ENCODE measurements around the gene ZBTB5.
"Not testable (repeated sequence)": the region's sequence is repeated elsewhere in the genome, so short reads cannot be mapped to it uniquely, and the experiment has no call there.

Gene ZBTB5

DNA sequence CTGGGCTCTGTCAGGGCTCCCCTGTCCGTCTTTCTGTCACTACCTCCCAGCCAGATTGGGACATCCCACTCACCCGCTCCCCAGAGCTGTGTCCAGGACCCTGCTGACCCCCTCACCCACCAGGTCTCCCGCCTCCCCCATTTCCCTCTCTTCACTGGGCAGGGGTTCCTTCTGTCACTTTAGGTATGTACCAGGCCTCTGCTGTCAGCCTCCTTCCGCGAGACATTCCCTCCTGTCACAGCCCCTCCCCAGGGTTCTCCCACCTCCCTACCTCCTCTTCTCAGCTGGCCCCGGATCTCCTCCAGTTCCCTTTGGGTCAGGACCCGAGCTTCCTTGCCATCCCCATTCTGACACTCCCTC is 21.0 kb upstream of the ZBTB5 start:
- no peak for DNase-seq

DNA sequence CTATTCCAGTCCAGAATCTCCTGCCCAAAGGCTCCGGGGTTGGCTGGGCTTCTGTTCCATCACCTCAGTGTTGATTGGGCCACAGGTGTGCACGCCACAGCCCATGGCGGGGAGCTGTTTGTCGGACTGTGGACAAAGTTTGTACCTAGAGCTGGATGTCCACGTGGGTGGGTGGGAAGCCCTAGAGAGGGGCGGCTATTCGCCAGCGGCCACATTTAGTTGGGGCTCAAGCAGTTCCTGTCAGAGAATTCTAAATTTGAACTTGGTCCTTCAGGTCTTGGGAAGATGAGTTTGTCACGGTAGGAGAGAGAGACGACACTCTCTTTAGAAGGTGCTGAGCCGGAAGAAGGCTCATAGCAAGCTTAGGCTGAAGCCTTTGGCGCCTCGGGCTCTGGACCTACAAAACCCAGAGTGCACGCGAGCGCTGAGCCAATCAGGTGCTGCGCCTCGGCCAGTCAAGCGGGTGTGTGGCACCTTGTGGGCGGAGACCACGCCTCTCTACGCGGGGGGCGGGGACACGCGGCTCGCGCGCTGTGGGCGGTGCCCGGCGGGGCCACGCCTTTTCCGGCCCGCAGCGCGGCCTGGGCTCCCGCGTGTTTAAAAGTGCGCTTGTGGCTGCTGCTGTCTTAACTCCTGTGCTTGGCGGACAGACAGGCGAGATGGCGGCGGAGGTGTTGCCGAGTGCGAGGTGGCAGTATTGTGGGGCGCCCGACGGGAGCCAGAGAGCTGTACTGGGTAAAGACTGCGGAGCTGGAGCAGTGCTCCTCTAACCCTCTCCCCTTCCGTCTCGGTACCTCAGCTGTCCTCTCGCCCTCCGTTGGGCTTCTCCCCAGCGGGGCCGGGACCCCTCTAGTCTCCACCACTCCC is 20.4 kb upstream of the ZBTB5 start, which contains the start of gene POLR1E:
Gene POLR1E, plus strand, starts transcription at position 560 of the 867 bp plus-strand sequence. Its CDS starts 100 bp downstream, at position 660.
- peak; percentile 35 for DNase-seq

DNA sequence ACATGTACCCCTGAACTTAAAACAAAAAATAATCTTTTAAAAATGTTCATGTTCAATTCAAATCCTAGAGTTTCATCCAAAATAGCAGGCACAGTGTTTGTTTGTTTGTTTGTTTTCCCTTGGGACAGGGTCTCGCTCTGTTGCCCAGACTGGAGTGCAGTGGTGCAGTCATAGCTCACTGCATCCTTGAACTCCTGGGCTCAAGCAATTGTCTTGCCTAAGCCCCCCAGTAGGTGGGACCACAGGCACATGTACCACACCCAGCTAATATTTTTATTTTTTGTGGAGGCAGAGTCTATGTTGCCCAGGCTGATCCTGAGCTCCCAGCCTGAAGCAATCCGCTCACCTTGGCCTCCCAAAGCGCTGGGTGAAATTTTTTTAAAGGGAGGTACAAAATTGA is 15.5 kb upstream of the ZBTB5 start:
- DNase-seq = no peak

GRCh38 chr9:37477987-37478619 is 12.9 kb upstream of the ZBTB5 start:
- DNase-seq = not testable (repeated sequence)

GRCh38 chr9:37477443-37477842 is 12.2 kb upstream of the ZBTB5 start:
- not testable (repeated sequence) for DNase-seq

DNA sequence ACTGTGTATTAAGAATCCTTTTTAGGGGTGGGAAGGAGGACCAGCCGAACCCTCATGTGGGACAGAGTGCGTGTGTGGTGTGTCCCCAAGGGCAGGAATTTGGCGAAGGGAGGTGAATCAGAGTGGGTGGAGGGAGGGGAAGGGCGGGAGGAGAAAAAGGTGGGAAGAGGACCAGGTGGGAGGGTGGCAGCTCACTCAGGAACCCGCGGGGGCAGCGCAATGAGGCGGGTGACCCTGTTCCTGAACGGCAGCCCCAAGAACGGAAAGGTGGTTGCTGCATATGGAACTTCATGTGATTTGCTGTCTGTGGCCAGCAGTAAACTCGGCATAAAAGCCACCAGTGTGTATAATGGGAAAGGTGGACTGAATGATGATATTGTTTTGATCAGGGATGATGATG is 11.7 kb upstream of the ZBTB5 start:
- no peak for DNase-seq

DNA sequence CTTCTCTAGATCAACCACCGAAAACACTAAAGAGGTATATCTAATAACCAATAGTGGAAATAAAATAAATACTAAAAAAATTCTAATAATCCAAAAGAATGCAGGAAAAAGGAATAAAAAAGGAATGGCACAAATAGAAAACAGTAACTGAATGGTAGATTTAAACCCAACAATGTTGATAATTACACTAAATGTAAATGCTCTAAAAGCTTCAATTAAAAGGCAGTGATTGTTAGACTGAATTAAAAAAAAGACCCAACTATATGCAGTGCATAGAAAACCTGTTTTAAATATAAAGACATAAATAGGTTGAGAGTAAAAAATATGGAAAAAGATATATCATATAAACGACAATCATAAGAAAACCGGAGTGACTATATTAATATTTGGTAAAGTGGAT is 9.2 kb upstream of the ZBTB5 start:
- DNase-seq = no peak

- not testable (repeated sequence) for DNase-seq
Measured at GRCh38 chr9:37473982-37474381, 8.7 kb upstream of the ZBTB5 start.

DNA sequence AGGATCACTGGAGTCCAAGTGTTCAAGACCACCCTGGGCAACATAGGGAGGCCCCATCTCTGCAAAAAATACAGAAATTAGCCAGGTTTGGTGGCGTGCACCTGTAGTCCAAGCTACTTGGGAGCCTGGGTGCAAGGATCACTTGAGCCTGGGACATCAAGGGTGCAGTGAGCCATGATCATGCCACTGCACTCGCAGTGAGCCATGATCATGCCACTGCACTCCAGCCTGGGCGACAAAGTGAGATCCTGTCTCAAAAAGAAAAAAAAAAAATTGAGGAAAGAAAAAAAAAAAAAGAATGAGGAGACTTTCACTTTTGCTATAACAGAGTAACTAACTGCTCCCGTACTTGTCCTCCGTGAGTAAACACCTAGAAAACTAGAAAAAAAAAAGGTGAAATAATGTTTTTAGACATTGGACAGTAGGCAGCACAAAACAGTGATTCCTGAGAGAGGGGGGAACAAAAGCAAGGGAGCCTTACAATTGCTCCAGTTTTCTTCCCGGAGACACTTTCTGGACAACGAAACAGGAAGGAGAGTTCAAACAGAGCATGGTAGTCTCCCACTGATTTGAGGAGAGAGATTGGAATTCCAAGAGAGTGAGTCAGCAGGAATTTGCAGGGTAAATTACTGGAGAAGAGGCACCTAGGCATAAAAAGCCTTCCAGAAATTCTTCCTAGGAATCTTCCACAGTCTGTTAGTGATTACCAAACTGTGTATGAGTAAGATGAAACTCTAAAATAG is 6.9 kb upstream of the ZBTB5 start:
- no peak for DNase-seq

GRCh38 chr9:37468620-37469019 is 3.4 kb upstream of the ZBTB5 start:
- no peak for DNase-seq

DNA sequence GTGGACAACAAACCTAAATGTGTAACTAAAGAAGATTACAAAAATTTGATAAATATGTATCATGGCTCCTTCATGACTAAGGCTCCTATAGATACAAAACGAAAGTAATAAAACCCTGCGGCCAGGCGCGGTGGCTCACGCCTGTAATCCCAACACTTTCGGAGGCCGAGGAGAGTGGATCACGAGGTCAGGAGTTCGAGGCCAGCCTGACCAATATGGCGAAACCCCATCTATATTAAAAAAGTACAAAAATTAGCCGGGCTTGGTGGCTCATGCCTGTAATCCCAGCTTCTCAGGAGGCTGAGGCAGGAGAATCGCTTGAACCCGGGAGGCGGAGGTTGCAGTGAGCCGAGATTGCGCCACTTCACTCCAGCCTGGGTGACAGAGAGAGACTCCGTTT is 2.3 kb upstream of the ZBTB5 start:
- DNase-seq = not testable (repeated sequence)

- DNase-seq = no peak
Measured at GRCh38 chr9:37466037-37466709, 923 bp upstream of the ZBTB5 start.

DNA sequence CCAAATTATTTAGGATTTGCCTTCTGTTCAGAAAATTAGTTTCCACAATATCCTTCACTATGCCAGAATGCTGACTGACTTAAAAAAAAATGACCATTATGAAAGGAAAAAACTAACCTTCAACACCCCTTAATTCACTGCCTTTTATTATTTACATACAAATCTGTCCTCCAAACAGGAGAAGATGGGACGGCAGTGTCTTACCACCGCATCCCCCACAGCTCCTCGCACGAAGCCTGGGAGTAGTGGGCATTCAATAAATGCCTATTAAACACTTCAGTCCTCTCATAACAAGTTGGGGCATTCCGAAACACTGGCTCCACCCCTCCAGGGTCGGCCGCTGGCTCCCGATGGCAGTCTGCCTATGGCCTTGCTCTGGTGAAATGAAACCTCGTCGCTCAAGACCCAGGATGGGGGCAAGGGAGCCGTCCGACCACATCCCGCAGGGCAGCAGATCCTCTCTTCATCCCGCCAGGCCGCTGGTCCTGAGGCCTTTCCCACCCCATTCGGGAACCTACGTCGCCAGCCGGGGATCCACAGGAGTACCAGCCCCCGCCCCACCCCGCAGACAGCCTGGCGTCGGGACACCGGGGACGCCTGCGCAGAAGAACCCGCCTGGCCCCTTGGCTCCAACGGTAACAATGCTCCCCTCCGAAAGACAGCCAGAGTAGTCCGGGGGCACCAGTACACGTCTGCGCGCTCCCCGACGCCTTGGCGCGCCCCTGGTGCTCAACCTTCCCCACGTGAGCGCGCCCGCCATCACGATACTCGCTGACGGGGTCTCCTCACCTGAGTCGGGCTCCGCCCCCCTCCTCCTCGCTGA is 613 bp downstream of the ZBTB5 start:
- DNase-seq = no peak

GRCh38 chr9:37464006-37464405 is 1.2 kb downstream of the ZBTB5 start:
- DNase-seq = no peak

DNA sequence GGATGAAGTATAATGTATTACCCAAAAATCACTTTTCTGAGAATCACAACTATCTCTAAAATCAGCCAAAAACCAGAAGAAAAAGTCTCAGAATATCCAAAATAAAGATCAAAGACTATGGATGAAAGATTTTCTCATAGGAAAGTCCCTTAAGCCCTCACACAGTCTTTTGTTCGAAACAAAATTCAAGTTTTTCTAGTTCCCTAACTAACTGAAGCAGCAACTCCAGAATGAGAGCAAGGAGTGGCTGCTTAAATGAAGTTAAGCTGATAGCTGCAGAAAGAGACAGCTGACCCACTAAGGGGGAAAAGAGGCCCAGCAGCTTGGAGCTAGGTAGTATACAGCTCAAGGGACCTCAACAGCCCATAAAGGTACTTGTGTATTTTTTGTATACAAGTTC is 8.4 kb downstream of the ZBTB5 start:
- DNase-seq = no peak

DNA sequence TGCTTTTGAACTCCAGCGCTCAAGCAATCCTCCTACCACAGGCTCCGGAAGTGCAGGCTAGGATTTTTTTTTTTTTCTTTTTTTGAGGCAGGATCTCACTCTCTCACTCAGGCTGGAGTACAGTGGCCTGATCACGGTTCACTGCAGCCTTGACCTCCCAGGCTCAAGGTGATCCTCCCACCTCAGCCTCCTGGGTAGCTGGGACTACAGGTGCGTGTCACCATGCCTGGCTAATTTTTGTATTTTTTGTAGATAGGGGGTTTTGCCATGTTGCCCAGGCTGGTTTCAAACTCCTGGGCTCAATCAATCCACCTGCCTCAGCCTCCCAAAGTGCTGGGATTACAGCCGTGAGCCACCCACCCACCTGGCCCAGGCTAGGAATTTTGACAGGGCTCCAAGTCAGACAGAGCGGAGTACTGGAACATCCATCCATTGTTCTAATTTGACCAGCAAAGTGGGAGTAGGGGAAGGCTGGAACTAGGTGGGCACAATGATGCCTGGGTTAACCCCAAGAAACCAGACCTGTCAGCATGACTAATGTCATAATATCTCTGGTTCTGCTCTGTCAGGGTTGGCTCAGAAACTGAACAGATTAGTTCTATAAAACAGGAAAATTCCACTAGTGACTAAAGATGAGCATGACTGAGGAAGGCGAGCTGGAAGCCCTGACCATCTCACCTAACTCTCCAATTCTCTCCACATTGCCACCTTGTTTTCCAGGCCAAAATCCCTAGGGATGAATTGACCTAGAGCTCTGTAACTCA is 9.2 kb downstream of the ZBTB5 start:
- DNase-seq = no peak

GRCh38 chr9:37454238-37454637 is 11.0 kb downstream of the ZBTB5 start:
- no peak for DNase-seq

GRCh38 chr9:37453827-37454226 is 11.4 kb downstream of the ZBTB5 start:
- DNase-seq = no peak

GRCh38 chr9:37452611-37453010 is 12.6 kb downstream of the ZBTB5 start:
- no peak for DNase-seq

GRCh38 chr9:37451628-37452027 is 13.6 kb downstream of the ZBTB5 start:
- no peak for DNase-seq

GRCh38 chr9:37449862-37450632 is 15.2 kb downstream of the ZBTB5 start:
- no peak for DNase-seq
